Endothelial cell (in vitro differentiated cells): Measurements from ENCODE around the gene AMIGO3. TPM values are rescaled to one million over a fixed set of nuclear protein-coding genes. Genes with fewer than 3 reads are reported as not detected.

Experiments
- DNase-seq: peaks from one replicate; pipeline ENCODE4 v3.0.0; 2021; ENCODE audit warnings: low spot score
- H3K27ac Mint-ChIP-seq: one replicate; pipeline ENCODE4 v1.8.0; 2021; ENCODE audit warnings: mixed read lengths, inconsistent platforms; ENCODE audit not compliant: unreplicated experiment
- H3K27me3 Mint-ChIP-seq: one replicate; pipeline ENCODE4 v1.8.0; 2021; ENCODE audit warnings: mild to moderate bottlenecking, moderate library complexity, mixed read lengths, inconsistent platforms; ENCODE audit not compliant: unreplicated experiment
- H3K36me3 Mint-ChIP-seq: one replicate; pipeline ENCODE4 v1.8.0; 2021; ENCODE audit warnings: mild to moderate bottlenecking, low read depth, mixed read lengths, inconsistent platforms; ENCODE audit not compliant: unreplicated experiment
- H3K4me1 Mint-ChIP-seq: one replicate; pipeline ENCODE4 v1.8.0; 2021; ENCODE audit warnings: mild to moderate bottlenecking, mixed read lengths, inconsistent platforms; ENCODE audit not compliant: unreplicated experiment
- H3K4me3 Mint-ChIP-seq: one replicate; pipeline ENCODE4 v1.8.0; 2021; ENCODE audit warnings: mild to moderate bottlenecking, mixed read lengths, inconsistent platforms; ENCODE audit not compliant: unreplicated experiment
- H3K9me3 Mint-ChIP-seq: one replicate; pipeline ENCODE4 v1.8.0; 2021; ENCODE audit warnings: mixed read lengths, inconsistent platforms; ENCODE audit not compliant: unreplicated experiment
- long read RNA-seq: library from polyadenylated mRNA; unstranded; transcript quantifications from one replicate; pipeline ENCODE4 v2.0.0, GENCODE V29; 2020; ENCODE audit not compliant: unreplicated experiment
- total RNA-seq: library from RNA; stranded (reverse); fragmentation: NEBNext Ultra II Directional; extraction: Animal tissue kit (Norgen Biotek cat#: 25700); gene quantifications from one replicate; pipeline ENCODE4 v1.2.1, GENCODE V29; 2021; ENCODE audit not compliant: unreplicated experiment
- TF ChIP-seq, protein P1 (sequence below): fragments of 200-600 bp; sonication (generic); IDR thresholded peaks from one replicate; pipeline ENCODE4 v1.5.0; 2021; ENCODE audit warnings: antibody characterized with exemption; ENCODE audit not compliant: unreplicated experiment

The AMIGO3 gene, protein sequence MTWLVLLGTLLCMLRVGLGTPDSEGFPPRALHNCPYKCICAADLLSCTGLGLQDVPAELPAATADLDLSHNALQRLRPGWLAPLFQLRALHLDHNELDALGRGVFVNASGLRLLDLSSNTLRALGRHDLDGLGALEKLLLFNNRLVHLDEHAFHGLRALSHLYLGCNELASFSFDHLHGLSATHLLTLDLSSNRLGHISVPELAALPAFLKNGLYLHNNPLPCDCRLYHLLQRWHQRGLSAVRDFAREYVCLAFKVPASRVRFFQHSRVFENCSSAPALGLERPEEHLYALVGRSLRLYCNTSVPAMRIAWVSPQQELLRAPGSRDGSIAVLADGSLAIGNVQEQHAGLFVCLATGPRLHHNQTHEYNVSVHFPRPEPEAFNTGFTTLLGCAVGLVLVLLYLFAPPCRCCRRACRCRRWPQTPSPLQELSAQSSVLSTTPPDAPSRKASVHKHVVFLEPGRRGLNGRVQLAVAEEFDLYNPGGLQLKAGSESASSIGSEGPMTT
- 0.56 TPM for total RNA-seq
- long read RNA-seq, partial matches to known transcripts: 0 of 2 reads
- long read RNA-seq, other reads (novel, unspliced or antisense): 0 of 2 reads

DNA sequence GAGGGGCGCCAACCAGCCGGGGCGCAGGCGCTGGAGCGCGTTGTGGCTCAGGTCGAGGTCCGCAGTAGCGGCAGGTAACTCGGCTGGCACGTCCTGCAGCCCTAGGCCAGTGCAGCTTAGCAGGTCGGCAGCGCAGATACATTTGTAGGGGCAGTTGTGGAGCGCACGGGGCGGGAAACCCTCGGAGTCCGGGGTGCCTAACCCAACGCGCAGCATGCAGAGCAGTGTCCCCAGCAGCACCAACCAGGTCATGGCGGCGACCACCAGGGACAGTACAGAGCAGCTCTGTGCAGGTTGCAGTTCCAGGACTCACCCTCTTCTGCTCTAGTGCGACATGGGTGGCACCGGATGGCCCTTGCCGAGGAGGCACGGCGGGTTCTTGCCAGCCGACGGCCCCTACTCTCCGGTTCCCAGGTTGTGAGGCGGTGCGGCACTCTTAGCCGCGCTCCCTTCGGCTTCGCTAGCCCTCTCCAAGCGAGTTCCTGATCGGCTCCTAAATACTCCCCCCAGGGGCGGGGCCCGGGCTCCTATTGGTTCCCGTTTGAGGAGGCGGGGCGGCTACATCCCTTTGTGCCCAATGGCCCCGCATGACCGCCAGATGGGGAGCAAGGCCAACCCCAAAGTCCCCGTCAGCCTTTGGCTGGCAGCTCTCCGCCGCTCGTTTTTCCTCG, at the start of gene AMIGO3:
TSS of gene AMIGO3 (minus strand) at position 471 of the 671 bp plus-strand sequence. CDS start at position 252, 219 bp downstream.
- Mint-ChIP-seq H3K27ac (peak within 1 kb of the TSS; percentile 31), H3K4me1 (peaks cover 14% of the 10 kb centered on the region), H3K27me3 (peaks cover 23% of the 10 kb centered on the region), H3K4me3 (peak within 1 kb of the TSS; percentile 80), H3K9me3 (no peaks in the 10 kb centered on the region), H3K36me3 (peaks cover 4% of the 10 kb centered on the region)
- peak; percentile 91 for DNase-seq
- TF ChIP-seq, protein P1, sequence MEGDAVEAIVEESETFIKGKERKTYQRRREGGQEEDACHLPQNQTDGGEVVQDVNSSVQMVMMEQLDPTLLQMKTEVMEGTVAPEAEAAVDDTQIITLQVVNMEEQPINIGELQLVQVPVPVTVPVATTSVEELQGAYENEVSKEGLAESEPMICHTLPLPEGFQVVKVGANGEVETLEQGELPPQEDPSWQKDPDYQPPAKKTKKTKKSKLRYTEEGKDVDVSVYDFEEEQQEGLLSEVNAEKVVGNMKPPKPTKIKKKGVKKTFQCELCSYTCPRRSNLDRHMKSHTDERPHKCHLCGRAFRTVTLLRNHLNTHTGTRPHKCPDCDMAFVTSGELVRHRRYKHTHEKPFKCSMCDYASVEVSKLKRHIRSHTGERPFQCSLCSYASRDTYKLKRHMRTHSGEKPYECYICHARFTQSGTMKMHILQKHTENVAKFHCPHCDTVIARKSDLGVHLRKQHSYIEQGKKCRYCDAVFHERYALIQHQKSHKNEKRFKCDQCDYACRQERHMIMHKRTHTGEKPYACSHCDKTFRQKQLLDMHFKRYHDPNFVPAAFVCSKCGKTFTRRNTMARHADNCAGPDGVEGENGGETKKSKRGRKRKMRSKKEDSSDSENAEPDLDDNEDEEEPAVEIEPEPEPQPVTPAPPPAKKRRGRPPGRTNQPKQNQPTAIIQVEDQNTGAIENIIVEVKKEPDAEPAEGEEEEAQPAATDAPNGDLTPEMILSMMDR: peak; percentile 59

- no peak overlapping the region for H3K4me3 Mint-ChIP-seq
- no peaks in the 10 kb centered on the region for H3K9me3 Mint-ChIP-seq
- H3K27me3 Mint-ChIP-seq: no peaks in the 10 kb centered on the region
- TF ChIP-seq, protein P1: no peak
- peaks cover 4% of the 10 kb centered on the region for H3K36me3 Mint-ChIP-seq
- H3K4me1 Mint-ChIP-seq: no peaks in the 10 kb centered on the region
- DNase-seq: no peak
- no peak overlapping the region for H3K27ac Mint-ChIP-seq
These were observed 44.5 kb upstream of the AMIGO3 start for GRCh38 chr3:49763981-49764380.

DNA sequence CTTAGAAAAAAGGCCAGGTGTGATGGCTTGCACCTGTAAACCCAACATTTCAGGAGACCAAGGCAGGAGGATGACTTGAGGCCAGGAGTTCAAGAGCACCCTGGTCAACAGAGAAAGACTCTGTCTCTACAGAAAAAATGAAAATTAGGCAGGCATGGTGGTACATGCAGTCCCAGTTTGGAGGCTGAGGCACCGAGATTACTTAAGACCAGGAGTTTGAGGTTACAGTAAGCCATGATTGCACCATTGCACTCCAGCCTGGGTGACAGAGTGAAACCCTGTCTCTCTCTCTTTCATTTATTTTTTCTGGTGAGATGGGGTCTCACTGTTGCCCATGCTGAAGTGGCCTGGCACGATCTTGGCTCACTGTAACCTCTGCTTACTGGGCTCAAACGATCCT, 42.2 kb upstream of the AMIGO3 start:
- H3K4me1 Mint-ChIP-seq: no peaks in the 10 kb centered on the region

GRCh38 chr3:49759226-49759625, 39.7 kb upstream of the AMIGO3 start:
- no peaks in the 10 kb centered on the region for H3K9me3 Mint-ChIP-seq
- H3K4me1 Mint-ChIP-seq: peaks cover 9% of the 10 kb centered on the region
- no peak overlapping the region for H3K4me3 Mint-ChIP-seq
- TF ChIP-seq, protein P1: no peak
- no peaks in the 10 kb centered on the region for H3K36me3 Mint-ChIP-seq
- H3K27ac Mint-ChIP-seq: no peak overlapping the region
- DNase-seq: no peak
- no peaks in the 10 kb centered on the region for H3K27me3 Mint-ChIP-seq

More for the DNA sequence above, 42.2 kb upstream of the AMIGO3 start:
- Mint-ChIP-seq H3K27me3 (no peaks in the 10 kb centered on the region), H3K27ac (no peak overlapping the region), H3K36me3 (peaks cover 4% of the 10 kb centered on the region), H3K9me3 (no peaks in the 10 kb centered on the region), H3K4me3 (no peak overlapping the region)
- TF ChIP-seq, protein P1: no peak
- no peak for DNase-seq
